LNCaP clone FGC (cell line): ENCODE results near the gene CD36.

Experiments used
- DNase-seq: peaks from one replicate; pipeline ENCODE4 v3.0.0-alpha.2; 2011; ENCODE audit warnings: low read depth
- H3K4me3 ChIP-seq: 2 replicates; pipeline ENCODE4 v1.5.1; 2011; ENCODE audit warnings: mild to moderate bottlenecking, low read depth, low read length, control low read depth
- TF ChIP-seq, protein P1 (sequence below): IDR thresholded peaks from 2 replicates; pipeline ENCODE4 v1.5.1; 2012; ENCODE audit warnings: mild to moderate bottlenecking; ENCODE audit not compliant: control insufficient read depth, insufficient read depth; ENCODE audit errors: extremely low read depth

Gene CD36

DNA sequence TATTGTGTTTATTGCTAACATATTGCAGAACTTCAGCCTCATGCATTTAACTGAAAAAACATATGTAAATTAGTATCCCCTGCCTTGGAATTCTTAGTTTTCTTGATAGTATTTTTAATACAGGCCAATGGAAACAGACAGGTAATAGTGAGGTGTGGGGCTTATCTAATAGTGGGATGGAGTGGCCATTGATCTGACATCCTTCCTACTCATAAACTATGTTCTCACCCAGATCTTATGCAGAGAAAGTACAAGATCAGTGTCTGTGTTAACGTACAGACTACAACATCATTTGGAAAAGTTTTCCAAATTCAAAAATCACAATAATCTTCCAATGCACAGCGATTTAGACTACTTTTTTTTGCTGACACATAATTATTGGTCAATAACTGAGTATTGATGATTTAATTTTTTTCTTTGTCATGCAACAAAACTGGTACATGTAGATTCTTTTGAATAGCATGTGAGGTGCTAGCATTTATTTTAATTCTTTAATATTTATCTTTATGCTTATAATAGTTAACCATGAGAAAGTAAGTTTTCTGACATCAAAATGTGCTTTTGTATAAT is 9.7 kb downstream of the CD36 start:
- TF ChIP-seq, protein P1, sequence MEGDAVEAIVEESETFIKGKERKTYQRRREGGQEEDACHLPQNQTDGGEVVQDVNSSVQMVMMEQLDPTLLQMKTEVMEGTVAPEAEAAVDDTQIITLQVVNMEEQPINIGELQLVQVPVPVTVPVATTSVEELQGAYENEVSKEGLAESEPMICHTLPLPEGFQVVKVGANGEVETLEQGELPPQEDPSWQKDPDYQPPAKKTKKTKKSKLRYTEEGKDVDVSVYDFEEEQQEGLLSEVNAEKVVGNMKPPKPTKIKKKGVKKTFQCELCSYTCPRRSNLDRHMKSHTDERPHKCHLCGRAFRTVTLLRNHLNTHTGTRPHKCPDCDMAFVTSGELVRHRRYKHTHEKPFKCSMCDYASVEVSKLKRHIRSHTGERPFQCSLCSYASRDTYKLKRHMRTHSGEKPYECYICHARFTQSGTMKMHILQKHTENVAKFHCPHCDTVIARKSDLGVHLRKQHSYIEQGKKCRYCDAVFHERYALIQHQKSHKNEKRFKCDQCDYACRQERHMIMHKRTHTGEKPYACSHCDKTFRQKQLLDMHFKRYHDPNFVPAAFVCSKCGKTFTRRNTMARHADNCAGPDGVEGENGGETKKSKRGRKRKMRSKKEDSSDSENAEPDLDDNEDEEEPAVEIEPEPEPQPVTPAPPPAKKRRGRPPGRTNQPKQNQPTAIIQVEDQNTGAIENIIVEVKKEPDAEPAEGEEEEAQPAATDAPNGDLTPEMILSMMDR: no peak
- DNase-seq: no peak
- no peak overlapping the region for H3K4me3 ChIP-seq

GRCh38 chr7:80649011-80649410 is 10.6 kb downstream of the CD36 start:
- DNase-seq: no peak
- no peak overlapping the region for H3K4me3 ChIP-seq
- TF ChIP-seq, protein P1: no peak

DNA sequence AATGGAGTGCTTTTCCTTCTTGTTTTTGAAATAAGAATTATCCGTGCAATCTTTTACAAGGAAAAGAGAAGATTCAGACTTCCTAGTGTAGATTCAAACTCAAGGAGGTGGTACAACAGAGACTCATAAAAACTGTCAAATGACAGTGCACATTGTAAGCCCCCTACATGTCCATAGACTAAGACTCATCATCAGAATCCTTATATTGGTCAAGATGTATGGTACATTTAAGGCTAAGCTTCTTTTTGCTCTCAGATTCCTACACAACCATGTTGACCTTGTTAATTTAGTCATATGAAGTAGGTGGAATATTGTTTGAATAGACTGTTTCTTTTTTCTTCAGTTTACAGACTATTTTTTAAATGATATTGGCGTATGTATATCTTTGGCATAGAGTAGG is 11.6 kb downstream of the CD36 start:
- TF ChIP-seq, protein P1: no peak
- H3K4me3 ChIP-seq: no peak overlapping the region
- DNase-seq: no peak

- TF ChIP-seq, protein P1: no peak
- no peak for DNase-seq
Measured at GRCh38 chr7:80651471-80651870, 13.0 kb downstream of the CD36 start.

DNA sequence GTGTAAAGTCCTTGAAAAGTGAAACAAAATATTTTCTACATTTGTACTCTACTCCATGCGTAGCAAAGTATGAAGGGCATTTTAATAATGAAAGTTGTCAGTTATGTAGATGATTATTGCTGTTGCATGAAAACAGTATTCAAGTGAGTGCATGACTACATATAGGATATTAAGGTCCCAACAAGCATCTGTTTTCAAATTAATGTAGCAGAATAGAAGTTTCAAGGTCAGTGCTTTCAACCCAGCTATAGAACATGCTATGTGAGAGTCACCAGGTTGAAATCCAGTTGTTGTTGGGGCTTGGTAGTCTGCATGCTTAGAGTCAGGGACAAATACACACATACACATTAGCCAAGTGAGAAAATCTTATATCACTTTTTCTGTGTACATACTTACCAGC is 14.8 kb downstream of the CD36 start:
- TF ChIP-seq, protein P1: no peak
- no peak for DNase-seq
- no peak overlapping the region for H3K4me3 ChIP-seq

More at GRCh38 chr7:80651471-80651870, 13.0 kb downstream of the CD36 start:
- no peak overlapping the region for H3K4me3 ChIP-seq

DNA sequence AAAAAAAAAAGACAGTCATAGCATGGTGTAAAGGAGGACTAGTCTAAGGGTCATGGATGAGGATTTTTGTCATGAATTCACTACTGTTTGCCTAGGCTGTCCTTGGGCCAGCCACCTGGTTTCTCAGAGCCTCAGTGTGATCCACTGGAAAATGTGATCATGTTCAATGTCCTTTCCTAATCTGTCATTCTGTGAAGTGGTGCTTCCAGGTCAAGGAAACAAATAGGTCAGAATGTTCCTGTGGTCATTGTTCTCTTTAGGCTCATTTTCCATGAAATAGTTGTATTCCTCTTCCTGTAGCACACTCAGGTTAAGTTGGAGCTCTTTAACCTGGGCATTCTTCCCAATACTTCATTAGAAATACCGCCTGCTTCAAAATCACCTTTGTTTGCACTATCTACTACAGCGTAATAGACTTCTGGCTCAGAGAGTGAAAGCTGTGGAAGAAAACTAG is 16.5 kb downstream of the CD36 start:
- no peak for DNase-seq
- TF ChIP-seq, protein P1: no peak
- no peak overlapping the region for H3K4me3 ChIP-seq

- TF ChIP-seq, protein P1: no peak
- no peak overlapping the region for H3K4me3 ChIP-seq
- no peak for DNase-seq
Measured at GRCh38 chr7:80656029-80656428, 17.6 kb downstream of the CD36 start.
